H1 (cell line): ENCODE measurements around the gene TMEM92.

Source experiments
- CEBPB ChIP-seq: IDR thresholded peaks from 2 replicates; pipeline ENCODE4 v1.6.1; 2012; ENCODE audit warnings: low read depth, low read length
- CTCF ChIP-seq, 3 experiments: IDR thresholded peaks; 1 replicate in 2 of 3; 2 replicates in 1 of 3; pipeline versions ENCODE4 v1.5.1 to v1.6.1; 2011; ENCODE audit warnings: low read length in 3 of 3, mild to moderate bottlenecking in 3 of 3, inconsistent platforms in 2 of 3, low read depth in 1 of 3, moderate library complexity in 1 of 3; ENCODE audit not compliant: insufficient read depth in 1 of 3; ENCODE audit errors: control extremely low read depth in 1 of 3
- FOSL1 ChIP-seq: IDR thresholded peaks from 2 replicates; pipeline ENCODE4 v1.6.1; 2011; ENCODE audit warnings: mild to moderate bottlenecking, low read depth, low read length, moderate library complexity; ENCODE audit not compliant: insufficient read depth
- JUND ChIP-seq: IDR thresholded peaks from 2 replicates; pipeline ENCODE4 v1.6.1; 2011; ENCODE audit warnings: mild to moderate bottlenecking, improper control_type of control experiment, low read length
- KDM1A ChIP-seq: fragments of 200-600, 300-600 bp; sonication (generic); IDR thresholded peaks from 2 replicates; pipeline ENCODE4 v1.7.1; 2016; ENCODE audit warnings: mild to moderate bottlenecking, low read length, borderline replicate concordance
- MAFK ChIP-seq: IDR thresholded peaks from 2 replicates; pipeline ENCODE4 v1.6.1; 2012; ENCODE audit warnings: low read depth, mild to moderate bottlenecking, improper control_type of control experiment, low read length
- PHF8 ChIP-seq: fragments of 200-600 bp; sonication (generic); conservative IDR thresholded peaks from 2 replicates; pipeline ENCODE4 v1.7.1; 2012; ENCODE audit warnings: low read depth, mild to moderate bottlenecking, inconsistent platforms, low read length, moderate library complexity
- POLR2A ChIP-seq, 2 experiments: IDR thresholded peaks; 1 replicate in 1 of 2; 2 replicates in 1 of 2; pipeline ENCODE4 v1.6.1; 2011; ENCODE audit warnings: low read depth in 2 of 2, low read length in 2 of 2, mild to moderate bottlenecking in 2 of 2; ENCODE audit errors: control extremely low read depth in 1 of 2
- POLR2AphosphoS5 ChIP-seq: IDR thresholded peaks from 2 replicates; pipeline ENCODE4 v1.6.1; 2011; ENCODE audit warnings: low read depth, low read length
- RFX5 ChIP-seq: IDR thresholded peaks from 2 replicates; pipeline ENCODE4 v1.6.1; 2011; ENCODE audit warnings: low read depth, low read length, improper control_type of control experiment, borderline replicate concordance
- RNF2 ChIP-seq: fragments of 200-900, 300-1000 bp; sonication (generic); IDR thresholded peaks from 2 replicates; pipeline ENCODE4 v1.7.1; 2016; ENCODE audit warnings: borderline replicate concordance, low read depth, mild to moderate bottlenecking, antibody characterized with exemption, low read length; ENCODE audit not compliant: poor library complexity, severe bottlenecking; ENCODE audit errors: missing control alignments
- SRF ChIP-seq: IDR thresholded peaks from 2 replicates; pipeline ENCODE4 v1.6.1; 2011; ENCODE audit warnings: mild to moderate bottlenecking, low read depth, low read length, moderate library complexity
- TBP ChIP-seq: IDR thresholded peaks from 2 replicates; pipeline ENCODE4 v1.6.1; 2011; ENCODE audit warnings: low read depth, low read length, improper control_type of control experiment

- TF ChIP-seq CTCF (IDR thresholded peaks at IDR 0.05; ENCODE audit: control extremely low read depth in 1 of 3, insufficient read depth in 1 of 3, low read depth in 1 of 3, low read length in 3 of 3) (no peak), CEBPB (no peak), RNF2 (no peak), KDM1A (no peak), POLR2A (IDR thresholded peaks at IDR 0.05; ENCODE audit: control extremely low read depth in 1 of 2, low read depth in 2 of 2, low read length in 2 of 2) (no peak), SRF (no peak), JUND (no peak), POLR2AphosphoS5 (no peak), PHF8 (no peak), RFX5 (no peak), TBP (no peak), FOSL1 (no peak), MAFK (no peak)
These were observed 13.8 kb upstream of the TMEM92 start for GRCh38 chr17:50260501-50260911.
